GM18519 (cell line): Measurements from ENCODE around the gene DIP2C.
"Not testable (repeated sequence)": the region's sequence is repeated elsewhere in the genome, so short reads cannot be mapped to it uniquely, and the experiment has no call there.

ENCODE experiments used
- ATAC-seq: cut with Tn5 transposase; IDR thresholded peaks from one replicate; pipeline ENCODE4 v1.9.1; 2021; ENCODE audit warnings: mild to moderate bottlenecking, moderate library complexity; ENCODE audit not compliant: unreplicated experiment, low FRiP score

DIP2C gene

DNA sequence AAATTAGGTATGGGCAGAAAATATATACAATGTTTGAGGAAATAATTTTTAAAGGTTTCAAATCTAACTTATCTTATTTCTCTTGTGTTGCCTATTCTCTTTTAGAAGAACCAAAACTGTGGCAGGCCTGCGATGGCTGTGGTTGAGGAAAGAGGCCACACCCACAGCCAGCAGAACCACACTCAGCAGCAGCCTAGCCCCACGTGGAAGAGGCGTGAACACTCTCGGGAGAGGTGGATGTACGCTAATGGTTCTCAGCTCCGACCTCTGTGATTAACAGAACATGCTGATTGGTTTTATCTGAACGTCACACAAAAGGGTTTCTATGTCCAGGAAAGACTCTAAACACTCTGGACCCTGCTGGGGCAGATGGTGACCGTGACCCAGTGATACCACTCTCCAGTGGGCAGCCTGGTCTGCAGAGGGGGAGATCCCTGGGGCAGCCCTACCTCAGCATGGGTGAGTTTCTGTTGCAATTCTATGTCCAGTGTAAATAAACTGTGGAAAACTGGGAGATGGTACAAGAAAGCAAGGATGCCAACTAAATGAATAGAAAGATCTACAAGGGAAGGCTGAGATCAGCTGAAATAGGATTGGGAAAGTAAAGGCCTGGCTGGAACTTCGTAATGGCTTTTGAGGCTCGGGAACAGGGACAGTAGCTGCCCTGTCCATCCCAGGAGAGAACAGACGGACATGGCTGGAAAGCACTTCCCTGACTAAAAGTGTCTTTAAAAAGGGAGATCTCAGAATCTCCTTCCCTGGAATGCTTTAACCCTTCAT lies 26.6 kb downstream of the DIP2C start:
- no peak for ATAC-seq

DNA sequence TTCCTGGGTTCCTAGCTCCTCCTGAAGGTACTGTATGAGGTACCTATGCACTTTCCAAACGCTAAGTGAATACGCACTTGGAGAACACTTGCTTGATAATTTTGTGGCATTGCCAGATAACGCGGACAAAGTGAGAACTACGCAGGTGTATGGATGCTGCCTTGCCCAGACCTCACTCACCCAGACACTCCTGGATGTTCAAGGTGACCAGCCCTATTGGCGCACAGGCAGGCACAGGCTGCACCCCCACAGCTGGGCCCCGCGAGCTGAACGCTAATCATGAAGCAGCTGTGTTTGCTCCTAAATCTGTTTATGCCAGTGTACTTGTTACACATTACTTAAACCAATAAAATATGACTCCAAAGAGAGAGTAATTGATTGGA lies 27.3 kb downstream of the DIP2C start:
- ATAC-seq, result no peak

DNA sequence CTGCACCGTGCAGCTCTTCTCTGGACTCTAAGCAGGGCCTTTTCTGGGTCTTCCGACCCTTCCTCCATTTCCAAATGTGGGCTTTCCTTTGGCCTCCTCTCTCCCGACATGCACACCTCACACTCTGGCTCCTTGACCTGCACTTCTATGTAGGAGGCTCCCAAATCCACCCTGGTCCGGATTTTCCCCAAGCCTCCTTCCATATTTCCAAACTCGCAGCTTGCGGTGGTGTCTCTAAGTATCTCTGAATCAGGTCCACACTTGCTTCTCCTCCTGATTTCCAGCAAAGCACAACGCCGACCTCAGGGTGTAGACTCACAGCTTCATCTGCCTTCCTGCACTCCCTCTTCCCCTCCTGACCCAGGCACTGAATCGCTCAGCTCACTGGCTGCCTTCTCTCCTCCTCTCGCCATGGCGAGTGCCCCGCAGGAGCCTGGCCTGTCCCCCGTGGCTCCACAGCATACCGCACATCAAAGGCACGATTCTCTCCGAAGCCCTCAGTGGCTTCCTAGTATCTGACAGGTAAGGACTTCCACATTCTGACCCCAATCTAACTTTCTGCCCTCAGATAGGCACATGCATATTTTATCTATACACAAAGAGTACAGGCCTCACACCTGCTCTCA lies 27.8 kb downstream of the DIP2C start:
- ATAC-seq, result no peak

DNA sequence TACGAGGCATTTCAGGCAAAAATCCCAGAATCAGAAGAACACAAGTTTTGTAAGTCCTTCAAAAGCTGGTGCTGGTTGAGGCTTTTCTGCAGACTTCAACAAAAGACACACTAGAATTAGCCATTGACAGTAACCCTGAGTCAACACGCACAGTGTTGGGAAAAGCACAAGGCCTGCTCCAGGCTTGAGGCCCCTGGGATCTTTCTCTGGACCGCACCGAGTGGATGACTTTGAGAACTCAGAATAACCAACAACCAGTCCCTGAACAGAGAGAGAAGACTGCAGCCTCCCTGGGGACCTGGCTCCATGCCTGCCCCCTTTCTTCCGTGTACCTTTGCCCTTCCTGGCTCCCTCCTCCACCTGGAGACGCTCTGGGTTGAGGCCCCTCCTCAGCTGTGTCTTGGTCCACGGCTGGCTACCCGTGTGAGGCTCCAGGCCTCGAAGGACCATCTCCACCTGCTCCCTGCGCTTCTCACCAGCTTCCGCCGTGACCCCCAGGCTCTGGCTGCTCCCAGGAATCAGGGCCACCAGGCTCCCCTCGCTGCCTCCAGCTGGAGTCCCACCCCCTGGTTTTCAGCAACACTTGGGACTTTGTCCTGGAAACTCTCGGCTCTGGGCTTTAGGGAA lies 28.4 kb downstream of the DIP2C start:
- no peak for ATAC-seq

DNA sequence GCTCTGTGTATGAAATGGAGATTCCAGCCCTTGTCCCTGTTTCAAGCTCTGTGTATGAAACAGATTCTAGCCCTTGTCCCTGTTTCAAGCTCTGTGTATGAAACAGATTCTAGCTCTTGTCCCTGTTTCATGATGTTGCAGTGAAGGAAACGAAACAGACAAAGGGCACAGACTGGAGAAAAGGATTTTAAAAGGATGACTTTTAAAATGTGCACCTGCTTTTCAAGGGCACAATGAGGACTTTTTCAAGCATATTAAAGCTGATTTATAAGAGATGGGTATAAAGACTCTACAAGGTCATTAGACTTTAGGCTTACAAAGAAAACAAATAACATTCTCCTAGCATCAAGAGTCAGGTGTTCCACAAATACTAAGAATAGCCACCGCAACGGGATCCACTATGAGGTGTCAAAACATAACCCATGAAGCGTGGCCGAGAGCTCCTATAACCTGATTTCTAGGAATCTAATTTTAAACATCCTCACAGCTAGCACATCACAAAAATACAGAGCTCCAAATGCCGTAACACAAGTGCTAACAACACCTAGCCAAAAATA lies 29.0 kb downstream of the DIP2C start:
- no peak for ATAC-seq

DNA sequence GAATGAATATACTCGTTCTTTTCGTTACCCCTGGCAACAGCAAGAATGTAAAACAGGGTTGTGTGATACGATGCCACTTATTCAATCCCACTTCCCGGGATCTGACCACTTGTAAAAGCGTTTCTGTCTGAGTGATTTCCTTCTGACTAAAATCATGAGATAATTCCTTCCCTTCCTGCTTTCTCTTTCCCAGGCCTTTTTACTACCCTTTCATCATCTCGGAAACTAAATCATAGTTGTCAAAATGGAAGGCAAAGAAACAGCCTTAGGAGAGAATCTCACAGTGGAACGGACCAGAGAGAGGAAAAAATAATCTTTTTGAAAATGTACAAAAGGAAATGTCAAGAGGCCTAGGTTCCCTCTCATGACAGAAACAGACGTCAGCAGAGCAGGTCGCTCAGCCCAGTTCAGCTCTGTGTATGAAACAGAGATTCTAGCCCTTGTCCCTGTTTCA lies 29.8 kb downstream of the DIP2C start:
- no peak for ATAC-seq

DNA sequence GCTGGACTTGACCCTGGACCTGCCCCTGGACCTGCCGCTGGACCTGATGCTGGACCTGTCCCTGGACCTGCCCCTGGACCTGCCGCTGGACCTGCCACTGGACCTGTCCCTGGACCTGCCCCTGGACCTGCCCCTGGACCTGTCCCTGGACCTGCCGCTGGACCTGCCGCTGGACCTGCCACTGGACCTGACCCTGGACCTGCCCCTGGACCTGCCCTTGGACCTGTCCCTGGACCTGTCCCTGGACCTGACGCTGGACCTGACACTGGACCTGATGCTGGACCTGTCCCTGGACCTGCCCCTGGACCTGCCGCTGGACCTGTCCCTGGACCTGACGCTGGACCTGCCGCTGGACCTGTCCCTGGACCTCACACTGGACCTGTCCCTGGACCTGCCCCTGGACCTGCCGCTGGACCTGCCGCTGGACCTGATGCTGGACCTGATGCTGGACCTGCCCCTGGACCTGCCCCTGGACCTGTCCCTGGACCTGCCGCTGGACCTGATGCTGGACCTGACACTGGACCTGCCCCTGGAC lies 31.6 kb downstream of the DIP2C start:
- ATAC-seq, result not testable (repeated sequence)

DNA sequence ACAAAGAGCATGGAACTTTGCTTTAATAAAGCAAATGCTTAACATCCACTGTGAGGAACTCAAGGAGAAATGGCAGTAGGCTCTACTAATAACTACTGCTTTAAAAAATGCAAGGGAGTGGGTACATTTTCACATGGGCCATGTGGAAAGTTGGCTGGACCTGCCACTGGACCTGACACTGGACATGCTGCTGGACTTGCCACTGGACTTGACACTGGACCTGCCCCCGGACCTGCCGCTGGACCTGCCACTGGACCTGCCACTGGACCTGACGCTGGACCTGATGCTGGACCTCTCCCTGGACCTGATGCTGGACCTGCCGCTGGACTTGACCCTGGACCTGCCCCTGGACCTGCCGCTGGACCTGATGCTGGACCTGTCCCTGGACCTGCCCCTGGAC lies 32.6 kb downstream of the DIP2C start:
- ATAC-seq, result no peak

DNA sequence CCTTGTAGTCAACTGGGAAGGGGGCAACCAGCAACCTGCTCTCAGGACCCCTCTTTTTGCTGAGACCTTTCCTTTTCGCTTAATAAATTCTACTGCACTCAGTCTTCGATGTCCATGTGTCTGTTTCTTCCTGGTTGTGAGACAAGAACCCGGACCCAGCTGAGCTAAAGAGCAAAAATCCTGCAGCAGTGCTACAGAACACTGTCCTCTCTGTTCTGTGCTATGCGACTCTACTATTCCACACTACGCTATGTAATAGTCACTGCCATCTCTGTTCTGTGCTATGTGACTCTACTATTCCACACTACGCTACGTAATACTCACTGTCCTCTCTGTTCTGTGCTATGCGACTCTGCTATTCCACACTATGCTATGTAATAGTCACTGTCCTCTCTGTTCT lies 34.3 kb downstream of the DIP2C start:
- ATAC-seq, result no peak

DNA sequence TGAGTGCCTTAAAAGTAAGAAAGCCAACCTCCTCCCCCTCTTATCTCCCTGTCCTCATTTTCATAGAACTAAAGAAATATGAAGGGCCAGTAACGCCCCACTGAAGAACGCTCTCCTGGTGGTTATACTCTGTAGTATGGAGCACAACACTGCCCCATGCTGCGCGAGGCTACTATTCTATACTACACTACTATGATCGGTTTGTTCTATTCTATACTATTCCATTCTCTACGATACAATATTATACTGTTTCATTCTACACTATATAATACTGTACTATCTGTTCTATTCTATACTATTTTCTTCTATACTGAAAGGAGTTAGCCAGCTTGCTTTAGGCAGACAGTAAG lies 34.8 kb downstream of the DIP2C start:
- ATAC-seq, result no peak

DNA sequence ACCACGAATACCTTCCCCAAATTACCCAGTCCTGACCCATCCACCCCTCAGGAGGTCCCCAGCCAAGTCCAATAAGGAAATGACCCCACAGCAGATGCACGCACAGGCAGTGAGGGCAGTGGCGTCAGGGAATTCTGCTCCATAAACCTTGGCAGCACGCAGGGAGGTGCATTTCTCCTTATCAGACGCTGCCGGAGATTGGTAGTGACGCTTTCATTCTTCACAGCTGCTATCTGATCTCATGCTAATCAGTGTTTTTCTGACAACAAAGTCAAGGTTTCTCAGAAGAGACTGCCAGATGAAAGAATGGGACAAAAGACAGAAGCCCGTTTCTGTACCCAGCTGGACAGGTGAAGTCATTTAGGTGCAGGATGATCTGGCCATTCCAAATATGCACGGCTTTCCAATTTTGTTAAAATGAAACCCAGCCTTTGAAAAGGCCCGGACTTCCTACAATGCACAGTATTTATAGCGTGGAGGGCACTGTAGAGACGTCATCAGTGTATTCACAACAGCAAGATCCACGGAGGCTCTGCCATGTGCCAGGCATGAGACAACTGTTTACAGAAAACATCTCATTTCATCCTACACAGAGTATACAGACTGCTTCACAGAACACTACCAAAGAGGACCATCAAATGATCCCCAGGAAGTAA lies 35.3 kb downstream of the DIP2C start:
- ATAC-seq, result no peak

DNA sequence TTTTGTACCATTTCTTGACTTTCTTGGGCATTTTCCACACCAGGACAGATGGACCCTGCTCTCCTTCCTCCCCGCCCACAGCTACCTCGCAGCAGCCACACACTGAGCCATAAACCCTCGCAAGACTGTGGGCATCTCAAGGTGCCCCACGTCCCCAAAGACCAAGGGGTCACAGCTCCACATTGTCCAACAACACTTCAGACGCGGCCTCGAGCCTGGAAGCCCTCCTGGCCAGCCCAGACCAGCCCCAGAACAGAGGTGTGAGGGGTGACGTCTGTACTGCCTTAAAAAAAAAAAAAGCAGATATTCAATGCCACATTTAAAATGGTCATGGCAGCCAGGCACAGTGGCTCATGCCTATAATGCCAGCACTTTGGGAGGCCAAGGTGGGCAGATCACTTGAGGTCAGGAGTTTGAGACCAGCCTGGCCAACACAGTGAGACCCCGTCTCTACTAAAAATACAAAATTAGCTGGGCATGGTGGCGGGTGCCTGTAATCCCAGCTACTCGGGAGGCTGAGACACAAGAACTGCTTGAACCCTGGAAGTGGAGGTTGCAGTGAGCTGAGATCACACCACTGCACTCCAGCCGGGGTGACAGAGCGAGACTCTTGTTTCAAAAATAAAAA lies 36.5 kb downstream of the DIP2C start:
- ATAC-seq, result not testable (repeated sequence)

DNA sequence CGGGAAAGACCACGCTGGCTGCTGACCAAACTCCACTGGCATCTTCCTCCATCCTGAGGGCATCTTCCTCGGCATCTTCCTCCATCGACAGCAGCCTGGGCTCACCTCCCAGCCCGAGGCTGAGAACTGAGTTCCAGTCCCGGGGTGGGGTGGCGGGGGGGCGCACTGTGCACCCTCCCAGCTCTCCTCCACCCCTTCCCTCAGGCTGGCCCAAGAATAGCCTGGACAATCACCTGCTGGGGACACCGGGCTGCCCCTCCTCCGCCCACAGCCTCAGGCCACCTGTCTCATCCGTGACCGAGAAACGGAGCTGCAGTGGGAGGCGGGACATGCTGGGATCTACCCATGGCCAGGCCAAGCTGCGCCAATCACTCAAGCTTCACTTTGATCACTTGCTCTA lies 37.2 kb downstream of the DIP2C start:
- ATAC-seq, result no peak

DNA sequence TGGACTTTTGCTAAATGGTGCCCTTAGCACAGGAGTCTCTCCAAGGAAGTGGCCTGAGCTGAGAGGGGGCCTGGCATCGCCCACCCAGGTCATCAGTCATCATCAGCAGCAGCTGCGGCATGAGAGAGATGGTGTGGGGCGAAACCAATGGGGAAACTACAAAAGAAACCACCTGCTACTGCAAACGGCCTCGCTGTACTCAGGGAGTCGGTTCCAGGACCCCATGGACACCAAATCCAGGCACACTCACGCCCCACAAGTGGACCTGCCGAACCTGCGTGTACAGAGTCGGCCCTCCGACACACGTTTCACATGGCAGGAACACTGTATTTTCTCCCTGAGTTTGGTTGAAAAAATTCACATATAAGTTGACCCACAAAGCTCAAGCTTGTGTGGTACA lies 37.8 kb downstream of the DIP2C start:
- no peak for ATAC-seq

DNA sequence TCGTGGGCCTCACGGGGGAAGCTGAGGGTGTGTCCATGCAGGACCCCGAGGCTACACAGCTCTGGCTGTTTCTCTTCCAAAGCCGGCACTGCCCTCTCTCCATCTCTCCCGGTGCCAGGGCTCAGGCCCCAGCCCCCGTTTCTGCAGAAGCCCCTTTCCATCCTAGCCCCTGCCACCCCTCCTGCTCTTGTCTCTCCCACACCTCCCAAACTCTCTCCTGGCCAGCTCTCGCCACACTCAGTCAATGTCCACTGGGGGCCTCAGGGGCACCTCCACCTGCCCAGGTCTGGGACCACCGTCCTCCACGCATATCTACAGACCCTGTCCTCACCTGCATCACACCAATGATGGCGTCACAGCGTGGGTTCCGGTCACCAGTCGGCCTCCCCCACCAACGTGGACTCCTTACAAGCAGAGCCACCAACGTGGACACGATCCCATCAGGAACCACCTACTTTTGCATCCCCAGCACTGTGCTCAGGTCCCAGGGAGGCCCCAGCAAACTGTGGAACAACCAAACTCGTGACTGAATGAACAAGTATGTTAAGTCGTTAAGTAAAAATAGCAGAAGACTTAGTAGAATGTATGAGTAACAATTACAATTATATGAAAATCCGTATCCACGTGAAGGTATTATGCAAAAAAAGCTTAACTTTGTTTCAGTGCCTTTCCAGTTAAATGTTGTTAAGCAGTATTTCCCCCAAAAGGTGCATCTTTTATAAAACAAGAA lies 38.4 kb downstream of the DIP2C start:
- no peak for ATAC-seq

DNA sequence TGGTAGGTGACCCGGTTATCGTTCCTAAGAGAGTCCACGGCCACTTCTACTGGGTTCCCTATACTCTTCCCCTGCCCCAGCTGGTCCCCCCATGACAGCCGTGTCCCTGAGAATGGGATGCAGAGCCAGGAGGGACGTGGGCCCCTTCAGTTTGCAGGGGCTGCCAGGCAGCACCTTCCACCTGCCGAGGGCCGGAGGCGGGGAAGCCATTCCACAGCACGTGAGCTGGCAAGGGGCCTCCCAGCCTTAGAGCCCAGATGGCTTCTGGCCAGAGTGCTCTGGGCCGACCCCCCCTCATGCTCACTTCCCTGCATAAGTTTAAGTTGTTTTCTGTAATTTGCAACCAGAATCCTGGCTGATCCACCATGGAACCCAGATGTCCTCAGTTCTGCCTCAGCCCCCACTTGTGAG lies 39.0 kb downstream of the DIP2C start:
- ATAC-seq, result no peak

DNA sequence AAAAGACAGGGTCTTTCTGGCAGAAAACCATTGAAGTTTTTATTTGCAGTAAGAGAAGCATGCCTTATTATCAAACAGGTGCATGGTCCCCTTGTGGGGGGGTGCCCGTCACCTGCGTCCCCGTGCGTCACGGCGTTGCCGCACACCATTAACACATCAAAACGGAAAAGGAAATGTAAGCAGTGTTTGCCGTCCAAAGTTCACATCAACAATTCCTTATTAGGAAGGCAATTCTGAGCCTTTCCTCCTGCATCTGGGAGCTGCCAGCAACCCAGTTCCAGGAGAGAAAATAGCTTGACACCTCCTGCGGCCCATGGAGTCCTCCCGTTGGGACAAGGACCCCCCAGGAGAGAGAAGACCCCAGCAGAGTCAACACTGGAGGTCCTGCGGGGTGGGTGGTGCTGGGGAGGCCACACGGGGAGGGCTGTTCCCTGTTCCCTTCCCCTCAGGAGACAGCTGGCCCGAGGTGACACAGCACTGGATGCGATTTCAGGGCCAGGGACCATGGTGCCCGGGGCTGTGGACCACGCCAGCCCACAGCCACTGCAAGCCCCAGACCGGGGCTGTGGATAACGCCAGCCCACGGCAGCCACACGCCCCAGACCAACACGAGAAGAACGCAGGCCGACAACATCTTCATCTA lies 39.5 kb downstream of the DIP2C start:
- ATAC-seq, result no peak

DNA sequence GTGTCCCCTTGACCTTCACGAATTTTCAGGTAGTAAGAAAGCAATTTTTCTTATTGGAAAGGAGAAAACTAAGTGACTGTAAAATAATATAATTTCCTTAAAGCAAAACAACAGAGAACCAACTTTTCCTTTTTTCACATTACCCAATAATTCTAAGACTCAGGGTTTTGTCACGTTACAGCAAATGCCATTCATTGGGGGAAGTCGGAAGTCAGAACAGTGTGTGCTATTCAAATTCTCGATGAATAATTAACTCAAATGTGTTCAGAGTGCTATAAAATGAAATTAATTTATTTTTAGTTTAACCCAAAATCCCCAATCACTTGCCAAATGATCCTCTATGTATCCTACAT lies 40.0 kb downstream of the DIP2C start:
- no peak for ATAC-seq

DNA sequence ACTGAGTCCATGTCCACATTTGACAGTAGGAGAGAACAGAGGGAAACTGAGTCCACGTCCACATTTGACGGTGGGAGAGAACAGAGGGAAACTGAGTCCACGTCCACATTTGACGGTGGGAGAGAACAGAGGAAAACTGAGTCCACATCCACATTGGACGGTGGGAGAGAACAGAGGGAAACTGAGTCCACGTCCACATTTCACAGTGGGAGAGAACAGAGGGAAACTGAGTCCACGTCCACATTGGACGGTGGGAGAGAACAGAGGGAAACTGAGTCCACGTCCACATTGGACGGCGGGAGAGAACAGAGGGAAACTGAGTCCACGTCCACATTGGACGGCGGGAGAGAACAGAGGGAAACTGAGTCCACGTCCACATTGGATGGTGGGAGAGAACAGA lies 42.4 kb downstream of the DIP2C start:
- not testable (repeated sequence) for ATAC-seq
